Endothelial cell of umbilical vein (primary cell): Measurements from ENCODE around the gene SMIM44. TPM values are rescaled to one million over a fixed set of nuclear protein-coding genes. Genes with fewer than 3 reads are reported as not detected.

ENCODE experiments used
- BruUV-seq: library from RNA; stranded (reverse); fragments of 400-500 nt; replicated peaks from 2 replicates; lab custom pipeline; 2021; lab: Mats Ljungman, UMichigan
- CTCF ChIA-PET: fragments of 300-600, 350-600 bp; sonication (Branson Sonifier 250); formaldehyde crosslinking; loops from one replicate; lab custom pipeline; 2021; ENCODE audit warnings: antibody characterized with exemption, inconsistent platforms; lab: Charles Lee
- POLR2A ChIA-PET: fragments of 300-600, 350-600 bp; sonication (Branson Sonifier 250); formaldehyde crosslinking; loops from one replicate; lab custom pipeline; 2021; ENCODE audit warnings: antibody characterized with exemption, inconsistent platforms; lab: Charles Lee
- DNase-seq: peaks from one replicate; pipeline ENCODE4 v3.0.0-alpha.2; 2011; ENCODE audit warnings: low read depth, low spot score
- FAIRE-seq: peaks from 2 replicates; lab custom pipeline; 2011; peaks lifted over from hg19 to GRCh38; lab: Jason Lieb, UNC
- H2AFZ ChIP-seq: 2 replicates; pipeline ENCODE4 v1.6.0; 2012; ENCODE audit warnings: low read depth, low read length, control low read depth, inconsistent platforms
- H3K27ac ChIP-seq: 2 replicates; pipeline ENCODE4 v1.5.1; 2011; ENCODE audit warnings: low read depth, mild to moderate bottlenecking, control low read depth, low read length, moderate library complexity; ENCODE audit not compliant: insufficient read depth
- H3K27me3 ChIP-seq, 2 experiments: 2 replicates each; pipeline versions ENCODE4 v1.6.0 to v1.6.1; 2011; ENCODE audit warnings: low read length in 2 of 2, mixed read lengths in 1 of 2; ENCODE audit not compliant: control insufficient read depth in 2 of 2, insufficient read depth in 2 of 2
- H3K36me3 ChIP-seq, 2 experiments: 2 replicates in 1 of 2; 3 replicates in 1 of 2; pipeline ENCODE4 v1.5.1; 2011; ENCODE audit warnings: low read length in 2 of 2, mild to moderate bottlenecking in 1 of 2, moderate library complexity in 1 of 2; ENCODE audit not compliant: control insufficient read depth in 2 of 2, insufficient read depth in 2 of 2; ENCODE audit errors: extremely low read depth in 1 of 2
- H3K4me1 ChIP-seq: 3 replicates; pipeline ENCODE4 v1.5.1; 2011; ENCODE audit warnings: mild to moderate bottlenecking, low read length; ENCODE audit not compliant: control insufficient read depth, insufficient read depth; ENCODE audit errors: extremely low read depth
- H3K4me2 ChIP-seq: 2 replicates; pipeline ENCODE4 v1.6.1; 2011; ENCODE audit warnings: low read length, control low read depth, mixed read lengths; ENCODE audit not compliant: insufficient read depth
- H3K4me3 ChIP-seq, 3 experiments: fragments of 200-600 bp in 1 of 3; sonication (generic), shearing (Covaris generic) in 1 of 3; replicated peaks in 1 of 3; 2 replicates each; pipeline ENCODE4 v1.5.1; 2011 to 2016; ENCODE audit warnings: control low read depth in 3 of 3, low read length in 3 of 3, mild to moderate bottlenecking in 2 of 3, inconsistent platforms in 1 of 3, low read depth in 1 of 3, moderate library complexity in 1 of 3; ENCODE audit not compliant: insufficient read depth in 1 of 3
- H3K79me2 ChIP-seq: 2 replicates; pipeline ENCODE4 v1.6.0; 2012; ENCODE audit warnings: low read length, inconsistent platforms; ENCODE audit not compliant: control insufficient read depth, insufficient read depth
- H3K9ac ChIP-seq: replicated peaks from 2 replicates; pipeline ENCODE3; 2011; ENCODE audit warnings: low read length, control low read depth; ENCODE audit not compliant: insufficient read depth; ENCODE audit errors: extremely low read depth
- H3K9me1 ChIP-seq: replicated peaks from 3 replicates; pipeline ENCODE4 v1.6.0; 2011; ENCODE audit warnings: mild to moderate bottlenecking, low read length; ENCODE audit not compliant: control insufficient read depth, insufficient read depth; ENCODE audit errors: extremely low read depth
- H3K9me3 ChIP-seq: replicated peaks from 2 replicates; pipeline ENCODE4 v1.5.1; 2012; ENCODE audit warnings: low read length, inconsistent platforms; ENCODE audit not compliant: control insufficient read depth, insufficient read depth
- H4K20me1 ChIP-seq: replicated peaks from 2 replicates; pipeline ENCODE3; 2011; ENCODE audit warnings: mild to moderate bottlenecking, low read length; ENCODE audit not compliant: control insufficient read depth, insufficient read depth; ENCODE audit errors: extremely low read depth
- CTCF ChIP-seq, 2 donors: IDR thresholded peaks; 1 replicate in 1 of 2; 2 replicates in 1 of 2; pipeline ENCODE4 v1.5.1; 2011; ENCODE audit warnings: low read length in 2 of 2, mild to moderate bottlenecking in 2 of 2, moderate library complexity in 2 of 2, control low read depth in 1 of 2, inconsistent platforms in 1 of 2, low read depth in 1 of 2; ENCODE audit not compliant: insufficient read depth in 1 of 2; ENCODE audit errors: extremely low read depth in 1 of 2
- EZH2 ChIP-seq: IDR thresholded peaks from 2 replicates; pipeline ENCODE4 v1.6.1; 2012; ENCODE audit warnings: borderline replicate concordance, low read depth, mild to moderate bottlenecking, moderate library complexity, low read length, inconsistent platforms; ENCODE audit not compliant: severe bottlenecking
- FOS ChIP-seq: IDR thresholded peaks from 2 replicates; pipeline ENCODE4 v1.6.1; 2011; ENCODE audit warnings: mild to moderate bottlenecking, low read length, moderate library complexity, borderline replicate concordance; ENCODE audit not compliant: insufficient read depth
- GATA2 ChIP-seq: IDR thresholded peaks from 2 replicates; pipeline ENCODE4 v1.7.0; 2011; ENCODE audit warnings: low read depth, mild to moderate bottlenecking, moderate library complexity, mixed read lengths, low read length; ENCODE audit not compliant: insufficient read length, insufficient read depth
- JUN ChIP-seq: IDR thresholded peaks from 2 replicates; pipeline ENCODE4 v1.6.1; 2011; ENCODE audit warnings: borderline replicate concordance, low read depth; ENCODE audit not compliant: insufficient read length, insufficient read depth
- POLR2A ChIP-seq: IDR thresholded peaks from 2 replicates; pipeline ENCODE4 v1.6.1; 2012; ENCODE audit warnings: low read depth, mild to moderate bottlenecking, control low read depth, low read length
- POLR2AphosphoS5 ChIP-seq: IDR thresholded peaks from 2 replicates; pipeline ENCODE4 v1.6.1; 2012; ENCODE audit warnings: low read depth, mild to moderate bottlenecking, control low read depth, low read length, moderate library complexity; ENCODE audit not compliant: insufficient read depth
- dilution Hi-C: fragments of 300-500 bp; cut with MboI; formaldehyde crosslinking; loops from one replicate; pipeline ENCODE4 v1.15.0; 2019; ENCODE audit warnings: low sequenced_read_pairs; ENCODE audit not compliant: extremely low pct_ligation_motif_present
- intact Hi-C: fragments of 100-400 bp; cut with micrococcal nuclease; formaldehyde crosslinking; loops from one replicate; pipeline ENCODE4 v1.10.0; 2022
- polyA plus RNA-seq, 4 experiments: library from polyadenylated mRNA; depleted of rRNA in 3 of 4; stranded (reverse) in 3 of 4; unstranded in 1 of 4; fragments of >200 nt; gene quantifications; 2 replicates each; pipeline versions ENCODE4 v1.2.1 to v1.2.3, GENCODE V29; 2011 to 2012; ENCODE audit warnings: missing spikeins in 1 of 4
- total RNA-seq: library from RNA; stranded (reverse); gene quantifications from 2 replicates; pipeline ENCODE4 v1.2.3, GENCODE V29; 2021
- TF ChIP-seq, protein P1 (sequence below): IDR thresholded peaks from 2 replicates; pipeline ENCODE4 v1.6.1; 2011; ENCODE audit not compliant: insufficient read depth, insufficient read length

SMIM44 gene
- total and polyA plus RNA-seq, 2 donors (not counting 3 experiments of a cell fraction or from before 2014, with no cell fraction given): not detected

DNA sequence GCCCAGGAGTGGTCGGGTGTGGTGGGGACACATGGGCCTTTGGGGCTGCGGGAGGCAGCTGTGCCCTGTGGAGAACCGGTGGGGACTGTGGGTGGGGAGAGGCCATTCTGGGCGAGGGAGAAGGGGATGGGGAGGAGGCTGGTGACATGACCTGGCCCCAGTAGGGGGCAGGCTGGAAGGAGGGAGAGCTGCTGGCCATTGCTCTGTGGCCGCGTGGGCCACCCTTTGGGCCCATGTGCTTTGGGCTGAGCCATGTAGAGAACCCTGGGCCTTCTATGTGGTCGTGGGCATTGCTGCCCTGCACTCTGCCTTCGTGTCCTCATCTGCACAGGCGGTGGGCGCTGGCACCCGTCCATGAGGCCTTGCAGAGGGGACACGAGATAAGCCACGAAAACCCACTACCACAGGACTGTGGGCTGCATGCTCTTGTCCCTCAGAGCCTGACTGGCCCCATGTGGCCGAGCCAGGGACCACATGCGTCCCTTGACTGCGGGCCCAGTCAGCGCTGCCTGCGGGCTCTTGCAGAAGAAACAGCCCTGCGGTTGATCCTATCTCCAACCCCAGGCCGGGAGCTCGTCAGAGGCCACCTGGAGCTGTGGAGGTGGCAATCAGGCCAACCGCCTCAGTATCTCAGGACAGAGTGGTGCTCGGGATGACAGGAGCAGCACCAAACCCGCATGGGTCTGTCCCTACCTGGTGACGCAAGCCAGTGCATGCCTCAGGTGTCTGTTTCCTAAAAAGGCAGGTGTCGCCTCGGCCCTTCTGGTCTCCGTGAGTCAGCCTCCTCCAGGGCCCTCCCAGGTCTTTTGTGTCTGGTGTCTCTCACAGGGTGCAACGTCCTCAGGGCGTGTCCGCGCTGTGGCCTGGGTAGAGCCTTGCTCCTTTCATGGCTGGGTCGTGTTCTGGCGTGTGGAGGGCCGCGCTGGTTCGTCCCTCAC lies 37.2 kb upstream of the SMIM44 start:
- no peak for TF ChIP-seq EZH2
- TF ChIP-seq GATA2: no peak
- TF ChIP-seq CTCF (IDR thresholded peaks at IDR 0.05; ENCODE audit: extremely low read depth in 1 of 2, insufficient read depth in 1 of 2, low read depth in 1 of 2, low read length in 2 of 2): no peak
- no peak for TF ChIP-seq POLR2A
- TF ChIP-seq FOS: no peak
- TF ChIP-seq JUN: no peak
- TF ChIP-seq, protein P1, sequence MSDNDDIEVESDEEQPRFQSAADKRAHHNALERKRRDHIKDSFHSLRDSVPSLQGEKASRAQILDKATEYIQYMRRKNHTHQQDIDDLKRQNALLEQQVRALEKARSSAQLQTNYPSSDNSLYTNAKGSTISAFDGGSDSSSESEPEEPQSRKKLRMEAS: no peak
- TF ChIP-seq POLR2AphosphoS5: no peak
- ChIA-PET CTCF (no interaction called here), POLR2A (no interaction called here)
- Histone ChIP-seq H3K27me3 (no peaks in the 10 kb centered on the region), H3K36me3 (peaks cover 0 to 38% of the 10 kb centered on the region in 2 experiments), H3K4me2 (no peak overlapping the region), H3K4me1 (no peaks in the 10 kb centered on the region), H3K9ac (no peak overlapping the region), H3K9me1 (no peaks in the 10 kb centered on the region), H3K27ac (no peak overlapping the region), H4K20me1 (no peaks in the 10 kb centered on the region), H3K4me3 (no peak overlapping the region), H3K79me2 (peaks cover 59% of the 10 kb centered on the region), H2AFZ (no peak overlapping the region), H3K9me3 (no peaks in the 10 kb centered on the region)
- intact Hi-C loops: no loop called here
- dilution Hi-C loops: no loop called here
- DNase-seq (no peak), FAIRE-seq (no peak)
- BruUV-seq: no TSS peak
